Motor neuron (in vitro differentiated cells): ENCODE results near the gene HELB. TPM values are rescaled to one million over a fixed set of nuclear protein-coding genes. Genes with fewer than 3 reads are reported as not detected.
"Not testable (repeated sequence)": the region's sequence is repeated elsewhere in the genome, so short reads cannot be mapped to it uniquely, and the experiment has no call there.

Source experiments
- ATAC-seq, 8 experiments: fragments of 200-7000 bp; cut with Tn5 transposase; replicated peaks in 6 of 8; 2 replicates each; pipeline ENCODE4 v1.8.0; 2021; ENCODE audit warnings: mild to moderate bottlenecking in 8 of 8, moderate library complexity in 8 of 8
- H3K27ac ChIP-seq, 2 donors: fragments of 250-450 bp; sonication (Bioruptor Pico); 2 replicates each; pipeline ENCODE4 v1.9.0; 2021; ENCODE audit warnings: antibody characterized with exemption in 2 of 2, mild to moderate bottlenecking in 2 of 2, moderate library complexity in 1 of 2
- H3K4me1 ChIP-seq, 2 donors: fragments of 250-450 bp; sonication (Bioruptor Pico); replicated peaks in 1 of 2; 2 replicates each; pipeline ENCODE4 v1.6.1; 2021; ENCODE audit warnings: antibody characterized with exemption in 2 of 2, mild to moderate bottlenecking in 2 of 2, moderate library complexity in 1 of 2
- H3K4me3 ChIP-seq, 5 donors: fragments of 250-450 bp; sonication (Bioruptor Pico); 2 replicates each; pipeline ENCODE4 v1.9.0; 2021; ENCODE audit warnings: antibody characterized with exemption in 5 of 5, mild to moderate bottlenecking in 5 of 5, moderate library complexity in 4 of 5
- WGBS, 10 experiments: fragments of 450-650 bp; shearing (Covaris generic); methylation state at CpG; one replicate each; pipeline ENCODE4 v1.0.0; 2022; 5-methylcytosine and 5-hydroxymethylcytosine counted together
- in situ Hi-C, 9 experiments: fragments of 400-800 bp; cut with MboI; loops; one replicate each; pipeline ENCODE4 v1.15.0; 2021; ENCODE audit warnings: low sequenced_read_pairs in 9 of 9, low pct_unique_long_range_greater_than_20kb in 2 of 9; ENCODE audit not compliant: unreplicated experiment in 9 of 9
- total RNA-seq, 8 experiments: library from RNA; unstranded; fragments of 300-600 nt; gene quantifications; 2 replicates each; pipeline versions ENCODE4 v1.2.3 to v1.2.4, GENCODE V29; 2022

Gene HELB
- total RNA-seq, 8 experiments from 2014 or later: 3.0 to 15.8 (median 4.6) TPM

DNA sequence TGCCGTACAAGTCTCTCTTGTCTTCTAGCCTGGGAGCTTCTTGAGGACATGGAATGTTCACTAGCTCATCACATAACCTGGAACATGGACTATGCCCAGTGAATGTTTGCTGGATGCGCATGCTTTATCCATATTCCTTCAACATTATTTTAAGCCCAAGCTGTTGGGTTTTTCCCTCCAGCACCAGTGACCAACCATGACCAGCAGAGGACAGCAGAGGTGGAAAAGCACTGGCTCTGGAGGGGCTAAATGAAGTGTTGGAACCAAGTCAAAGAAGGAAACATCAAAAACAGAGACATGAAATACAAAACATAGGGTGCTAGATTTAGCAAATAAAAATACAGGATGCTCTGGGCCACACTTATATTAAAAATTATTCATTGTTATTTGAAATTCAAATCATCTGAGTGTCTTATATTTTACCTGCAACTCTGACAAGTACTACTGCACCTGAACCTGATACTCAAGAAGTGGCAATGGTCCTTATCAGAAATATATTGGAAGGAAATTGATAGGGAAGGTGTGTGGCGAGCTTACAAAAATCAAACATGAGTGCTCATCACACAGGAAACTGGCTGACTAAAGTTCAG lies 23.1 kb upstream of the HELB start:
- Histone ChIP-seq H3K27ac (no peak overlapping the region), H3K4me3 (no peak overlapping the region), H3K4me1 (no peaks in the 10 kb centered on the region)
- in situ Hi-C loops: loop anchor here in 1 of 9 experiments (10.0 kb wide), 1 partner anchor 126 kb away; no protein-coding TSS in a partner anchor
- ATAC-seq: peak in 3 of 8 experiments; percentile 75 to 89 (median 85)
- WGBS, 10 experiments: 0 to 67% (median 37%) methylated on average over 1 to 3 of the region's 3 CpGs

- no peak overlapping the region for H3K27ac ChIP-seq
- in situ Hi-C loops: no loop called here
- no peaks in the 10 kb centered on the region for H3K4me1 ChIP-seq
- no peak for ATAC-seq
- H3K4me3 ChIP-seq: no peak overlapping the region
- WGBS, 10 experiments: 13 to 86% (median 63%) methylated on average over 1 of the region's 1 CpG; no CpG with 5 or more reads in 3 of the 10 experiments
Measured at GRCh38 chr12:66280561-66280960, 21.7 kb upstream of the HELB start.

GRCh38 chr12:66282244-66282643 lies 20.0 kb upstream of the HELB start:
- no peak for ATAC-seq
- Histone ChIP-seq H3K4me3 (no peak overlapping the region), H3K27ac (no peak overlapping the region), H3K4me1 (no peaks in the 10 kb centered on the region)
- 10 to 80% (median 63%) methylated on average over 1 to 3 of the region's 3 CpGs; no CpG with 5 or more reads in 1 of the 10 experiments for WGBS, 10 experiments
- in situ Hi-C loops: no loop called here

GRCh38 chr12:66287275-66287674 lies 15.0 kb upstream of the HELB start:
- in situ Hi-C loops: no loop called here

DNA sequence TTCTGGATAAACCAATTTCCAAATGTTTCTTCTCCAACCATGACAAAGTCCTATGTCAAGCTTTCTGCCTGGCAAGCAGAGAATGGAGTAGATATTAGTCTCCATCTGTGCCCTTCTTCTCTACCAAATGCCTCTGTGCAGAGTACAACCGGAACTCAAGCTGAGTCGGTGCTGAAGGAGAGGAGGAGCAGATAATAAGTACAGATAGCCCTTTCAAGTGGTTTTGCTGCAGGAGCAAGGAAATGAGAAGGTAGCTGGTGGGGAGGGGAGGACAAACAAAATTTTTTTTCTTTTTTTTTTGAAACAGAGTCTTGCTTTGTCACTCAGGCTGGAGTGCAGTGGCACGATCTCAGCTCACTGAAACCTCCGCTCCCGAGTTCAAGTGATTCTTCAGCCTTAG lies 14.2 kb upstream of the HELB start:
- Histone ChIP-seq H3K27ac (no peak overlapping the region), H3K4me1 (no peaks in the 10 kb centered on the region), H3K4me3 (no peak overlapping the region)
- WGBS, 10 experiments: 70 to 100% (median 78%) methylated on average over 1 to 5 of the region's 5 CpGs; no CpG with 5 or more reads in 4 of the 10 experiments
- in situ Hi-C loops: no loop called here
- ATAC-seq: no peak

More at GRCh38 chr12:66287275-66287674, 15.0 kb upstream of the HELB start:
- no peaks in the 10 kb centered on the region for H3K4me1 ChIP-seq
- no peak overlapping the region for H3K27ac ChIP-seq
- WGBS, 10 experiments: 92 to 100% (median 100%) methylated on average over 2 to 3 of the region's 3 CpGs; no CpG with 5 or more reads in 3 of the 10 experiments
- no peak overlapping the region for H3K4me3 ChIP-seq
- ATAC-seq: no peak

GRCh38 chr12:66289485-66289884 lies 12.8 kb upstream of the HELB start:
- 57 to 100% (median 80%) methylated on average over 1 to 2 of the region's 2 CpGs; no CpG with 5 or more reads in 5 of the 10 experiments for WGBS, 10 experiments
- Histone ChIP-seq H3K4me3 (no peak overlapping the region), H3K4me1 (no peaks in the 10 kb centered on the region), H3K27ac (no peak overlapping the region)
- in situ Hi-C loops: no loop called here
- peak in 3 of 8 experiments; percentile 24 to 84 (median 59) for ATAC-seq

DNA sequence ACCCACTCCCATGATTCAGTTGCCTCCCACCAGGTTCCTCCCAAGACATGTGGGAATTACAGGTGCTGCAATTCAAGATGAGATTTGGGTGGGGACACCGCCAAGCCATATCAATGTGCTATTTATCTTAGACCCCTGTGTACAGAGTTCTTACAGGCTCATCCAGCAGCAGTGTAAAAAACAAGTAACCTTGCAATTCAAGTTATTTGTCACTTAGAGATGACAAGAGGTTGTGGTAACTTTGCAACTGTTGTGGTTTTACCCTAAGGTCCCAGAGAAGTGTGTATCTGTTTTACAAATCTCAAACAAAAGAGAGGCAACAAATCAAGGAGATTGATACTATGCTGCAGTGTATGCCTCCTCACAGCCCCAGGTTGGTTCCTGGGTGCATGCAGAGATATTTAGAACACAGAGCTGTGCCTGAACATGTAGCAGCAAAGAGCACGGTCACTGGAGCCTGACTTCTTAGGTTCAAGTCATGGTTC lies 11.5 kb upstream of the HELB start:
- ATAC-seq: no peak
- WGBS, 10 experiments: 67 to 100% (median 100%) methylated on average over 1 to 2 of the region's 2 CpGs; no CpG with 5 or more reads in 5 of the 10 experiments
- Histone ChIP-seq H3K4me1 (no peaks in the 10 kb centered on the region), H3K4me3 (no peak overlapping the region), H3K27ac (no peak overlapping the region)
- in situ Hi-C loops: no loop called here

- no peak overlapping the region for H3K27ac ChIP-seq
- WGBS, 10 experiments: 0 to 100% (median 68%) methylated on average over 1 of the region's 1 CpG; no CpG with 5 or more reads in 2 of the 10 experiments
- peak in 1 of 8 experiments; percentile 26 for ATAC-seq
Measured at GRCh38 chr12:66296176-66296683, 6.1 kb upstream of the HELB start.

DNA sequence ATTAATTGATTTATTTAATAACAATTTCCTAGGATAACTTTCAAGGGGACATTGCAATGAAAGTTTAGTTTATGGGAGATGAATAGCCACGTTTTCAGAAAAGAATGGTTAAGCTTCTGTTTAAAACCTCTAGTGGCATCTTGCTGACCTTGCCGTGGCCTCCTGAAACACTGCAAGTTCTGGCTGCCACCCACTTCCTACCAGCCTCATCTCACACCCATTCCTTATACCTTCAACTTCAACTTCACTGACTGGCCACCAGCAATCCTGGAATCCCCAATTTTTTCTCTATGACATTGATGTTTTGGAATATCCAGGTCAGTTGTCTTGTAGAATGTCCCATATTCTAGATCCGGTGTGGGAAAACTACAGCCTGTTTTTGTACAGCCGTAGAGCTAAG lies 5.2 kb upstream of the HELB start:
- ATAC-seq: no peak
- no peak overlapping the region for H3K27ac ChIP-seq
- in situ Hi-C loops: no loop called here
- WGBS, 10 experiments: 49 to 100% (median 65%) methylated on average over 1 to 4 of the region's 4 CpGs
- H3K4me1 ChIP-seq: no peaks in the 10 kb centered on the region
- H3K4me3 ChIP-seq: no peak overlapping the region

More at GRCh38 chr12:66296176-66296683, 6.1 kb upstream of the HELB start:
- in situ Hi-C loops: no loop called here
- Histone ChIP-seq H3K4me3 (no peak overlapping the region), H3K4me1 (no peaks in the 10 kb centered on the region)

GRCh38 chr12:66297923-66298322 lies 4.4 kb upstream of the HELB start:
- WGBS, 10 experiments: 27 to 100% (median 79%) methylated on average over 1 to 3 of the region's 3 CpGs
- H3K27ac ChIP-seq: no peak overlapping the region
- H3K4me3 ChIP-seq: no peak overlapping the region
- ATAC-seq: no peak
- no peaks in the 10 kb centered on the region for H3K4me1 ChIP-seq
- in situ Hi-C loops: no loop called here

DNA sequence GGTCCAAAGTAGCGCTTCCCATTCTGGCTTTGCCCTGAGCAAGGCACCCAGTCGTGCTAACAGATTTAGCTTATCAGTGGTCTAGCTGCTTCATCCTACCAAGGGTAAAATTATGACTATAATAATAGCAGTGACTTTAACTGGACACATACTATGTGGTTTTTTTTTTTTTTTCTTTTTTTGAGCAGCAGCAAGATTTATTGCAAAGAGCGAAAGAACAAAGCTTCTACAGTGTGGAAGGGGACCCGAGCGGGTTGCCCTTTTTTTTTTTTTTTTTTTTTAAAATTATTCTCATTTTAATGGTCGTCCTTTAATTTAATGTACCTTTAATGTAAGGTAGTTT lies 505 bp downstream of the HELB start:
- 0 to 60% (median 14%) methylated on average over 1 to 6 of the region's 6 CpGs; no CpG with 5 or more reads in 1 of the 10 experiments for WGBS, 10 experiments
- ATAC-seq: no peak
- peak overlapping the region; percentile 45 to 97 (median 71) for H3K4me3 ChIP-seq
- peak overlapping the region in 1 of 2 donors; percentile 37 for H3K27ac ChIP-seq
- peaks cover 5% of the 10 kb centered on the region in 2 donors for H3K4me1 ChIP-seq
- in situ Hi-C loops: no loop called here

DNA sequence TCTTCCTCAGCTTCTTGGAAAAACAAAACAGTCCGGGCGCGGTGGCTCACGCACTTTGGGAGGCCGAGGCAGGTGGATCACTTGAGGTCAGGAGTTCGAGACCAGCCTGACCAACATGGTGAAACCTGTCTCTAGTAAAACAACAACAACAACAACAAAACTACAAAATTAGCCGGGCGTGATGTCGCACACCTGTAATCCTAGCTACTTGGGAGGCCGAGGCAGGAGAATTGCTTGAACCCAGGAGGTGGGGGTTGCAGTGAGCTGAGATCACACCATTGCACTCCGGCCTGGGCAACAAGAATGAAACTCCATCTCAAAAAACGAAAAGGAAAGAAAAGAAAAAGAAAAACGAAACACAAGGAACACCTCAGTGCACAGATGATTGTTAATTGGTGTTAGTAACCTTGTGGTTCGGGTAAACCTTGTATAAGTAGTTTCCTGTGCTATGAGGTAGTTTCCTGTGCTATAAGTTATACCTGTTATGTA lies 1.1 kb downstream of the HELB start:
- ATAC-seq, H3K27ac ChIP-seq, in situ Hi-C loops, H3K4me1 ChIP-seq: not testable (repeated sequence)
- WGBS, 10 experiments: 66 to 100% (median 91%) methylated on average over 1 to 12 of the region's 14 CpGs; no CpG with 5 or more reads in 2 of the 10 experiments
- peak overlapping the region in 4 of 5 donors; percentile 55 to 97 (median 74) for H3K4me3 ChIP-seq

DNA sequence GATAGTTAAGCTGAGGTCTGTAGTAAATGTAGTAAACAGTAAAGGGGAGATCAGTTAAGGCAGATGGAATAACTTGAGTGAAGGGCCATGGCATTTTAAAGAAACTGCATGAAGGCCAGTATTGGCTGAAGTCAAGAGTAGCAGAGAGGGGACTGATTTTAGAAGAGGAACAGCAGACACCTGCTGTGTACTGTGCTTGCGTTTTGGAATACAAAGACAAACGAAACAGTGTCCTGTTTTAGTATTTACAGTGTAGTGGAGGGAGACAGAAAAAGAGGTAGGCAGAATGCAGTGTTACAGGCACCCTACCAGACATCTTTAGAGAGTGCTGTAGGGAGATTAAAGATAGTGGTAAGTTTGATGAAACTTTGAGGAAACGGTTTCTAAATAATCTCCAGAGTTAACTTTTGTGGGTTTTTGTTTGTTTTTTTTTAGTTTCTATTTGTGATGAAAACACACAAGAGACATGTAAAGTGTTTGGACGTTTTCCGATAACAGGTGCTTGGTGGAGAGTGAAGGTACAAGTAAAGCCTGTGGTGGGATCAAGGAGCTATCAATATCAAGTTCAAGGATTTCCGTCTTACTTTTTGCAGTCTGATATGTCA lies 2.1 kb downstream of the HELB start:
- no peak for ATAC-seq
- 38 to 100% (median 66%) methylated on average over 1 to 6 of the region's 6 CpGs for WGBS, 10 experiments
- Histone ChIP-seq H3K4me1 (peaks cover 5% of the 10 kb centered on the region in 2 donors), H3K4me3 (no peak overlapping the region), H3K27ac (no peak overlapping the region)
- in situ Hi-C loops: no loop called here
